Mesenchymal stem cell (in vitro differentiated cells and primary cell): ENCODE results near the gene SNTG2.
"Not testable (repeated sequence)": the region's sequence is repeated elsewhere in the genome, so short reads cannot be mapped to it uniquely, and the experiment has no call there.

Experiments
- DNase-seq: peaks from one replicate; pipeline ENCODE4 v3.0.0-alpha.2; 2013
- H2AFZ ChIP-seq: one replicate; pipeline ENCODE4 v1.6.1; 2013; ENCODE audit warnings: low read depth, mild to moderate bottlenecking, control low read depth, inconsistent platforms, low read length, moderate library complexity
- H2AK5ac ChIP-seq: 2 replicates; pipeline ENCODE4 v1.6.1; 2013; ENCODE audit warnings: low read length, moderate library complexity, mild to moderate bottlenecking, inconsistent platforms; ENCODE audit not compliant: severe bottlenecking
- H2BK120ac ChIP-seq: one replicate; pipeline ENCODE4 v1.6.1; 2013; ENCODE audit warnings: low read depth, mild to moderate bottlenecking, inconsistent platforms, low read length, moderate library complexity
- H2BK12ac ChIP-seq, 2 experiments: one replicate each; pipeline ENCODE4 v1.6.1; 2013; ENCODE audit warnings: inconsistent platforms in 2 of 2, low read length in 2 of 2, mild to moderate bottlenecking in 2 of 2, moderate library complexity in 2 of 2, control low read depth in 1 of 2
- H2BK15ac ChIP-seq: one replicate; pipeline ENCODE4 v1.6.1; 2013; ENCODE audit warnings: mild to moderate bottlenecking, low read depth, inconsistent platforms; ENCODE audit not compliant: poor library complexity, severe bottlenecking
- H2BK5ac ChIP-seq: 2 replicates; pipeline ENCODE4 v1.6.1; 2013; ENCODE audit warnings: low read depth, mild to moderate bottlenecking, low read length, control low read depth, inconsistent platforms; ENCODE audit not compliant: poor library complexity, severe bottlenecking
- H3K14ac ChIP-seq, 2 experiments: one replicate each; pipeline ENCODE4 v1.6.1; 2013; ENCODE audit warnings: inconsistent platforms in 2 of 2, low read length in 2 of 2, control low read depth in 1 of 2, mild to moderate bottlenecking in 1 of 2, moderate library complexity in 1 of 2
- H3K18ac ChIP-seq, 2 experiments: one replicate each; pipeline ENCODE4 v1.6.1; 2013; ENCODE audit warnings: inconsistent platforms in 2 of 2, low read length in 2 of 2, control low read depth in 1 of 2, low read depth in 1 of 2, mild to moderate bottlenecking in 1 of 2
- H3K23ac ChIP-seq, 2 experiments: one replicate each; pipeline ENCODE4 v1.6.1; 2013; ENCODE audit warnings: inconsistent platforms in 2 of 2, low read length in 2 of 2, mild to moderate bottlenecking in 2 of 2, moderate library complexity in 2 of 2, control low read depth in 1 of 2
- H3K27ac ChIP-seq: 2 replicates; pipeline ENCODE4 v1.5.1; 2013; ENCODE audit warnings: mild to moderate bottlenecking, moderate library complexity, low read length, control low read depth, inconsistent platforms; ENCODE audit not compliant: poor library complexity, severe bottlenecking
- H3K27me3 ChIP-seq, 2 experiments: 2 replicates each; pipeline versions ENCODE4 v1.6.1 to v1.7.0; 2013; ENCODE audit warnings: low read length in 2 of 2, mild to moderate bottlenecking in 2 of 2, moderate library complexity in 2 of 2, control low read depth in 1 of 2, inconsistent platforms in 1 of 2; ENCODE audit not compliant: control insufficient read depth in 1 of 2, insufficient read depth in 1 of 2
- H3K36me3 ChIP-seq, 2 experiments: 2 replicates each; pipeline versions ENCODE4 v1.6.1 to v1.7.0; 2013; ENCODE audit warnings: low read length in 2 of 2, control low read depth in 1 of 2, inconsistent platforms in 1 of 2, low read depth in 1 of 2, mild to moderate bottlenecking in 1 of 2; ENCODE audit not compliant: insufficient read depth in 2 of 2, control insufficient read depth in 1 of 2
- H3K4ac ChIP-seq, 2 experiments: one replicate each; pipeline ENCODE4 v1.6.1; 2013; ENCODE audit warnings: inconsistent platforms in 2 of 2, low read length in 2 of 2, mild to moderate bottlenecking in 2 of 2, moderate library complexity in 2 of 2, control low read depth in 1 of 2, low read depth in 1 of 2
- H3K4me1 ChIP-seq: 2 replicates; pipeline ENCODE4 v1.6.1; 2013; ENCODE audit warnings: low read depth, low read length, control low read depth; ENCODE audit not compliant: control insufficient read depth, insufficient read depth
- H3K4me2 ChIP-seq: 2 replicates; pipeline ENCODE4 v1.6.1; 2013; ENCODE audit warnings: low read length, mild to moderate bottlenecking, inconsistent platforms; ENCODE audit not compliant: poor library complexity, severe bottlenecking
- H3K4me3 ChIP-seq, 2 experiments: 2 replicates each; pipeline versions ENCODE4 v1.5.1 to v1.7.0; 2013; ENCODE audit warnings: low read length in 2 of 2, mild to moderate bottlenecking in 2 of 2, control low read depth in 1 of 2, low read depth in 1 of 2; ENCODE audit not compliant: insufficient read depth in 1 of 2
- H3K79me1 ChIP-seq: replicated peaks from 2 replicates; pipeline ENCODE4 v1.6.1; 2013; ENCODE audit warnings: mild to moderate bottlenecking, control low read depth, low read length, inconsistent platforms; ENCODE audit not compliant: poor library complexity, severe bottlenecking
- H3K9ac ChIP-seq: 2 replicates; pipeline ENCODE4 v1.7.0; 2013; ENCODE audit warnings: mild to moderate bottlenecking, low read length, moderate library complexity
- H3K9me3 ChIP-seq: 2 replicates; pipeline ENCODE4 v1.7.0; 2013; ENCODE audit warnings: mild to moderate bottlenecking, low read length; ENCODE audit not compliant: control insufficient read depth
- H4K8ac ChIP-seq: one replicate; pipeline ENCODE4 v1.6.1; 2013; ENCODE audit warnings: inconsistent platforms, mild to moderate bottlenecking, low read length, moderate library complexity
- H4K91ac ChIP-seq: one replicate; pipeline ENCODE4 v1.6.1; 2013; ENCODE audit warnings: mild to moderate bottlenecking, low read length, inconsistent platforms
- WGBS: methylation state at CpG from one replicate; pipeline ENCODE4 v1.1.7; 2013; ENCODE audit warnings: mixed read lengths; 5-methylcytosine and 5-hydroxymethylcytosine counted together

The SNTG2 gene

DNA sequence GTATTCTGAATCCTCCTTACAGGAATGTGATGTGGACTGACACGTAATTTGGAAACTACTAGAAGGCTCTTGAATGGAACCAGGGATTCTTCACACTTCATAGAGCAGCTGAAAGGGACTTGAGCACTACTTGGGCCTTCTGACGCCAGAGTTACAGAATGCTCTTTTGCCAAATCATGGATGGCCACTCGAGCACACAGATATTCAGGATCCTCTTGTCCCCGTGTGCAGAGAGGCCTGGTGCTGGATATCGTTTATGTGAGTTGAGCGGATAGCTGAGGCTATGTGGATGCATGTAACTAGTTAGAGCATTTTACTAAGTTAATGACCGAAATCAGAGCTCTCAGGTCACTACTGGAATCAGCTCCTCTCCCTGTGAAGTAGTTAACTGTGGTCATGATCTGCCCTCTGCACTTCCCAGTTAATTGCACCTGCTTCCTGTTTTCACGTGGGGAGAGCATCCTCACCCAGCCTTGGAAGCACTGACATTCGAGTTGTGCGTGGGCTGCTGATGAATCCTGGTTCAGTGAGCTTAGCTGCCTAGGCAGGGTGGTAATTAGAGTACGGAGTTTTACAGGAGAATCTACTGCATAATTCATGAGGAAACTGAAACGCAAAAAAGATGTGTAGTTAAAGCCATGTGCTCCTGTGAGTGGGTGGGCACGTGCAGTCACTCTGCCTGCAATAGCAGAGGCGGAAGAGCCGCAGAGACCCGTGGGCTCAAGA is 457.5 kb downstream of the SNTG2 start:
- Histone ChIP-seq H2BK12ac (no peak overlapping the region), H3K23ac (no peak overlapping the region), H3K79me1 (no peaks in the 10 kb centered on the region), H2BK5ac (no peak overlapping the region), H3K14ac (no peak overlapping the region), H4K8ac (no peak overlapping the region), H3K4ac (no peak overlapping the region), H3K9ac (no peak overlapping the region), H4K91ac (no peak overlapping the region), H3K4me3 (no peak overlapping the region), H3K27ac (no peak overlapping the region), H3K18ac (no peak overlapping the region), H3K36me3 (no peaks in the 10 kb centered on the region), H3K27me3 (no peaks in the 10 kb centered on the region), H3K4me2 (no peak overlapping the region), H2AK5ac (no peak overlapping the region), H2BK15ac (no peak overlapping the region), H3K4me1 (no peaks in the 10 kb centered on the region), H2BK120ac (no peak overlapping the region), H2AFZ (no peak overlapping the region), H3K9me3 (no peaks in the 10 kb centered on the region)
- whole genome bisulfite sequencing: 72% methylated on average over 14 of the region's 16 CpGs
- DNase-seq: no peak

DNA sequence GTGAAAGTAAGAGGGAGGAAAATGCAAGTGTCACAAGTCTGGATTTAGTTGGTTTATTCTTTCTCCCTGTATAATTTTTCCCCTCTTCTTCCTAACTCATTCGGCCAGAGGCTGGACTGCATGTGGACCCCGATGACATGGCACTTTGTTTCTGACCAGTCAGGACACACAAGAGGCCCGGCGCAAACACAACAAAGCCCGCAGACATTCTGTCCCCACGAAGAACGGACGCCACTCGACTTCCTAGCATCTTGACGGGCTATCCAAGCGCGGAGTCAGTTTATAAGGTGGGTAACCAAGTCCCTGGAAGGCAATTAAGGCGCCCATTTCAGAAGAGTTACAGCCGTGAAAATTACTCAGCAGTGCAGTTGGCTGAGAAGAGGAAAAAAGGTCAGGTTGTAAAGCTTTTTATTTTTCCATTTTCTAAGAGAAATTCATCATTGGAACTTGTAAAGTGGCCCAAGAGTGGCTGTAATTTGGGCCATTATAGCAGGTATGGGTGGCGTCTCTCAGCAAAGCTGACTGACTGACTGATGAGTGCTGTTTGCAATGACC is 462.6 kb downstream of the SNTG2 start, which contains the start of gene TPO:
TSS of gene TPO (plus strand) at position 308 of the 555 bp plus-strand sequence. CDS start 946 bp downstream, outside the sequence.
- Histone ChIP-seq H3K27ac (no peak within 1 kb of the TSS), H2AFZ (no peak within 1 kb of the TSS), H3K14ac (no peak within 1 kb of the TSS), H3K4me1 (no peaks in the 10 kb centered on the region), H2BK15ac (no peak within 1 kb of the TSS), H2BK5ac (no peak within 1 kb of the TSS), H3K36me3 (no peaks in the 10 kb centered on the region), H3K4me3 (no peak within 1 kb of the TSS), H3K9me3 (no peaks in the 10 kb centered on the region), H2AK5ac (no peak within 1 kb of the TSS), H4K8ac (no peak within 1 kb of the TSS), H3K79me1 (no peaks in the 10 kb centered on the region), H3K23ac (no peak within 1 kb of the TSS), H2BK12ac (no peak within 1 kb of the TSS), H3K9ac (no peak within 1 kb of the TSS), H3K4ac (no peak within 1 kb of the TSS), H3K18ac (no peak within 1 kb of the TSS), H3K4me2 (no peak within 1 kb of the TSS), H2BK120ac (no peak within 1 kb of the TSS), H4K91ac (no peak within 1 kb of the TSS), H3K27me3 (no peaks in the 10 kb centered on the region)
- DNase-seq: no peak
- 75% methylated on average over 15 of the region's 15 CpGs for WGBS

DNA sequence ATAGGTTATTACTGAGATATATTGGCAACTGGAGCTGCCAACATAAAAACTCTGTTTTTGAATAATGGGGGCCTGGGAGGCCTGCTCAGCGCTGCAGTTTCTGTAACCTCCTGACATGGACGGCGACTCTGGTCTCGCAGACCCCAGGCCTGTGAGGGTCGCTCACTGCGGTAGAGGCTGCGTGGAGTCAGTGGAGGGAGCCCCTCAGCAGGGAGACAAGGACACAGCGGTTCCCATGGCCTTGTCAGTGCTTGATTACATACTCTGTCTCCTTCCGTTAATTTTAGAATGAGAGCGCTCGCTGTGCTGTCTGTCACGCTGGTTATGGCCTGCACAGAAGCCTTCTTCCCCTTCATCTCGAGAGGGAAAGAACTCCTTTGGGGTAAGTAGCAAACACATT is 463.5 kb downstream of the SNTG2 start:
- Histone ChIP-seq H3K18ac (no peak overlapping the region), H3K9me3 (no peaks in the 10 kb centered on the region), H3K14ac (no peak overlapping the region), H2BK15ac (no peak overlapping the region), H3K4ac (no peak overlapping the region), H3K23ac (no peak overlapping the region), H3K79me1 (no peaks in the 10 kb centered on the region), H2BK5ac (no peak overlapping the region), H4K91ac (no peak overlapping the region), H4K8ac (no peak overlapping the region), H3K27me3 (no peaks in the 10 kb centered on the region), H3K4me1 (no peaks in the 10 kb centered on the region), H3K4me2 (no peak overlapping the region), H3K27ac (no peak overlapping the region), H2BK120ac (no peak overlapping the region), H2BK12ac (no peak overlapping the region), H3K9ac (no peak overlapping the region), H2AK5ac (no peak overlapping the region), H3K36me3 (no peaks in the 10 kb centered on the region), H2AFZ (no peak overlapping the region), H3K4me3 (no peak overlapping the region)
- 72% methylated on average over 12 of the region's 13 CpGs for WGBS
- no peak for DNase-seq

DNA sequence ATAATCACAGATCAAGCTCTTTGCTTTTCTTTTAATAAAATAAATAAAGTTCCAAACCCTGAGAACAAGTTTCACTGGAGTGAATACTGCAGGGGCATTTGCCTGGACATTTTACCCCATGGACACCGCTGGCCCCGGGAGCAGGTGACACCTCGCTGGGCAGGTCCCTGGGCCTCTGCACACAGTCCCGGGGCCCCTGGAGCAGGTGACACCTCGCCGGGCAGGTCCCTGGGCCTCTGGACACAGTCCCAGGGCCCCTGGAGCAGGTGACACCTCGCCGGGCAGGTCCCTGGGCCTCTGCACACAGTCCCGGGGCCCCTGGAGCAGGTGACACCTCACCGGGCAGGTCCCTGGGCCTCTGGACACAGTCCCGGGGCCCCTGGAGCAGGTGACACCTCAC is 464.3 kb downstream of the SNTG2 start:
- not testable (repeated sequence) for H3K27me3 ChIP-seq, H3K9ac ChIP-seq, H2BK15ac ChIP-seq, H3K4me1 ChIP-seq, H3K4me2 ChIP-seq, H3K36me3 ChIP-seq, H3K23ac ChIP-seq, H4K8ac ChIP-seq, H3K18ac ChIP-seq, H2AK5ac ChIP-seq, H3K4ac ChIP-seq, H3K14ac ChIP-seq, H2BK5ac ChIP-seq, H2BK120ac ChIP-seq, H4K91ac ChIP-seq, H3K4me3 ChIP-seq, H3K27ac ChIP-seq, H3K9me3 ChIP-seq, H2BK12ac ChIP-seq, H2AFZ ChIP-seq, DNase-seq, H3K79me1 ChIP-seq
- 80% methylated on average over 11 of the region's 11 CpGs for WGBS
